Esophagus squamous epithelium (tissue), 4 donors: ENCODE results near the gene ATP6V0A4.

Source experiments
- POLR2A ChIP-seq, 4 donors: fragments of 450-650 bp; IDR thresholded peaks; one replicate each; pipeline ENCODE4 v1.6.1; 2017; ENCODE audit warnings: antibody characterized with exemption in 4 of 4, mild to moderate bottlenecking in 4 of 4, moderate library complexity in 3 of 4
- TF ChIP-seq, protein P1 (sequence below), 6 experiments: fragments of 450-650 bp in 4 of 6; fragments of 200-600 bp in 2 of 6; sonication (generic) in 2 of 6; IDR thresholded peaks; one replicate each; pipeline ENCODE4 v1.5.1; 2016 to 2019; ENCODE audit warnings: antibody characterized with exemption in 6 of 6, mild to moderate bottlenecking in 4 of 6, moderate library complexity in 4 of 6

DNA sequence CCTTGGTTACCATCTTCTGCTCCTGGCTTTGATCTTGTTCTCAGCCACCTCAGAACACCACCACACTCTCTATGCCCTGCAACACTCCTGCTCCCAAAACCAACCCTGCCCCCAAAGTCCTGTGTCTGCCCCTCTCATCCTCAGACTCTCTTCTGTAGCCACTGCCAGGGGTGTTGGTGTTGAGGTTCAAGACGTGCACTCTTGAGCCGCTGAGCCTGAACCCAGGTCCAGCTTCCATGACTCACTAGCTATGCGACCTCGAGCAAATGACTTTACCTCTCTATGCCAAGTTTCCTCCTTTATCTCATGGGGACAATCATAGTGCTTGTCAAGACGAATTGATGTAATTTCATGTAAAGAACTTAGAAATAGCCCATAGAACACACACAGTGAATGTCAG, 840 bp upstream of the ATP6V0A4 start:
- TF ChIP-seq POLR2A (IDR thresholded peaks at IDR 0.05): no peak
- TF ChIP-seq, protein P1, sequence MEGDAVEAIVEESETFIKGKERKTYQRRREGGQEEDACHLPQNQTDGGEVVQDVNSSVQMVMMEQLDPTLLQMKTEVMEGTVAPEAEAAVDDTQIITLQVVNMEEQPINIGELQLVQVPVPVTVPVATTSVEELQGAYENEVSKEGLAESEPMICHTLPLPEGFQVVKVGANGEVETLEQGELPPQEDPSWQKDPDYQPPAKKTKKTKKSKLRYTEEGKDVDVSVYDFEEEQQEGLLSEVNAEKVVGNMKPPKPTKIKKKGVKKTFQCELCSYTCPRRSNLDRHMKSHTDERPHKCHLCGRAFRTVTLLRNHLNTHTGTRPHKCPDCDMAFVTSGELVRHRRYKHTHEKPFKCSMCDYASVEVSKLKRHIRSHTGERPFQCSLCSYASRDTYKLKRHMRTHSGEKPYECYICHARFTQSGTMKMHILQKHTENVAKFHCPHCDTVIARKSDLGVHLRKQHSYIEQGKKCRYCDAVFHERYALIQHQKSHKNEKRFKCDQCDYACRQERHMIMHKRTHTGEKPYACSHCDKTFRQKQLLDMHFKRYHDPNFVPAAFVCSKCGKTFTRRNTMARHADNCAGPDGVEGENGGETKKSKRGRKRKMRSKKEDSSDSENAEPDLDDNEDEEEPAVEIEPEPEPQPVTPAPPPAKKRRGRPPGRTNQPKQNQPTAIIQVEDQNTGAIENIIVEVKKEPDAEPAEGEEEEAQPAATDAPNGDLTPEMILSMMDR (IDR thresholded peaks at IDR 0.05): no peak
